A549 (cell line): ENCODE data around the gene FBN2.

ENCODE experiments used
- CTCF ChIP-seq: fragments of >200 bp; sonication (Bioruptor Twin); formaldehyde crosslinking; IDR thresholded peaks from 3 replicates; pipeline ENCODE4 v1.5.1; 2016
- HDAC2 ChIP-seq: fragments of 200-600 bp; sonication (generic); IDR thresholded peaks from 2 replicates; pipeline ENCODE4 v1.6.1; 2016
- REST ChIP-seq: fragments of 200-600 bp; sonication (generic); IDR thresholded peaks from 2 replicates; pipeline ENCODE4 v1.6.1; 2016; ENCODE audit warnings: antibody characterized with exemption, mild to moderate bottlenecking, moderate library complexity

DNA sequence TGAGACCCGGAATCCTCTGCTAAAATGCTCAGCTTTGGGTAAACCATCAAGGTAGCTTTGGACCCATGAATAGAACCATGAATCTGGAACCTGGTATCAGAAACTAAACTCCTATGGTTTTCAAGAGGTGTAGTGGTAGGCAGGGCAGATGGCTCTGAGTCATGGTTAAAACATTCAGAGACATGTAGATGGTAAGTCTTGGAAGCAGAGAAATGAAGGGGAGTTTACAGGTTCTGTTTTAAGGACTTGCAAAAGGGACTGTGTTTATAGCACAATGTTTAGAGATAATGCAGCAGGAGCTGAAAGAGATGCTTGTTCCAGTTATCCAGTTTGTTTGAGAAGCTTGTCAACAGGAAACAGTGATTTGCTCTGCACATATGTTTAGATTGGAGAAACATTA, 36.0 kb upstream of the FBN2 start:
- no peak for TF ChIP-seq CTCF
- no peak for TF ChIP-seq HDAC2
- no peak for TF ChIP-seq REST
